K562 (cell line): ENCODE measurements around the gene LRRC19.

ENCODE experiments used
- BHLHE40 ChIP-seq: IDR thresholded peaks from 2 replicates; pipeline ENCODE4 v1.6.1; 2011; ENCODE audit warnings: low read length, improper control_type of control experiment
- GATAD2B ChIP-seq: fragments of 450-650 bp; IDR thresholded peaks from 2 replicates; pipeline ENCODE4 v1.6.1; 2017; ENCODE audit warnings: mild to moderate bottlenecking, borderline replicate concordance
- MTA3 ChIP-seq: fragments of 450-650 bp; formaldehyde crosslinking; IDR thresholded peaks from 2 replicates; pipeline ENCODE4 v1.6.1; 2017; ENCODE audit warnings: mild to moderate bottlenecking, borderline replicate concordance
- MYC ChIP-seq, 2 experiments: fragments of 250-450 bp in 1 of 2; sonication (Bioruptor Pico) in 1 of 2; IDR thresholded peaks; 2 replicates each; pipeline versions ENCODE4 v1.5.1 to v1.6.1; 2012 to 2021; ENCODE audit warnings: low read depth in 2 of 2, borderline replicate concordance in 1 of 2, improper control_type of control experiment in 1 of 2, low read length in 1 of 2, mild to moderate bottlenecking in 1 of 2, moderate library complexity in 1 of 2
- POLR2A ChIP-seq: fragments of 450-650 bp; conservative IDR thresholded peaks from 2 replicates; pipeline ENCODE4 v1.6.1; 2016
- SAP30 ChIP-seq: fragments of 200-600 bp; sonication (generic); IDR thresholded peaks from 2 replicates; pipeline ENCODE4 v1.6.1; 2012; ENCODE audit warnings: borderline replicate concordance, low read depth, mild to moderate bottlenecking, moderate library complexity, low read length, control low read depth, inconsistent platforms; ENCODE audit not compliant: insufficient read depth, poor library complexity, severe bottlenecking
- YY1 ChIP-seq, 3 experiments: IDR thresholded peaks; 2 replicates each; pipeline ENCODE4 v1.6.1; 2011; ENCODE audit warnings: low read length in 2 of 3, mild to moderate bottlenecking in 2 of 3, moderate library complexity in 2 of 3, borderline replicate concordance in 1 of 3, control low read depth in 1 of 3, low read depth in 1 of 3; ENCODE audit not compliant: insufficient read depth in 3 of 3, insufficient replicate concordance in 2 of 3, control insufficient read depth in 1 of 3, insufficient read length in 1 of 3; ENCODE audit errors: extremely low read depth in 1 of 3
- ZNF274 ChIP-seq: IDR thresholded peaks from 2 replicates; pipeline ENCODE4 v1.6.1; 2011; ENCODE audit warnings: low read depth, mild to moderate bottlenecking, low read length, moderate library complexity, borderline replicate concordance
- TF ChIP-seq, protein P1 (sequence below): sonication (generic); formaldehyde crosslinking; IDR thresholded peaks from 2 replicates; pipeline ENCODE4 v1.9.0; 2022; ENCODE audit warnings: mild to moderate bottlenecking, missing genetic modification reagents
- TF ChIP-seq, protein P2 (sequence below): sonication (generic); formaldehyde crosslinking; IDR thresholded peaks from 2 replicates; pipeline ENCODE4 v1.9.0; 2022; ENCODE audit warnings: mild to moderate bottlenecking, missing genetic modification reagents

DNA sequence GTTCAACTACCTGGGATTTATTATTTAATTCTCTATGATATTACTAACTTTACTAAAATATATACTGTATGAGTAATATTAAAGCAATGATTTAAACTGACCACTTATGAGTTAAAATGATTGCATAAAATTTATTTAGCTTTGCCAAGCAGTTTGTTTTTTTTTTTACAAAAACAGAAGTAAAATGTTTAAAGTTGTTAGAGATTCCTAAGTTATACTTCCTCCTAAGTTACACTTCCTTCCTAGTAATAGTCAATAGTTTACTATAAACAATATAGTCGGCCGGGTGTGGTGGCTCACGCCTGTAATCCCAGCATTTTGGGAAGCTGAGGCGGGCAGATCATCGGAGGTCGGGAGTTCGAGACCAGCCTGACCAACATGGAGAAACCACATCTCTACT is 23.7 kb upstream of the LRRC19 start:
- TF ChIP-seq SAP30 (no peak), ZNF274 (no peak), GATAD2B (no peak), POLR2A (no peak), MTA3 (no peak), BHLHE40 (no peak), YY1 (IDR thresholded peaks at IDR 0.05; ENCODE audit: borderline replicate concordance in 1 of 3, control insufficient read depth in 1 of 3, extremely low read depth in 1 of 3, insufficient read depth in 3 of 3, insufficient read length in 1 of 3, insufficient replicate concordance in 2 of 3, low read depth in 1 of 3, low read length in 2 of 3) (no peak), MYC (IDR thresholded peaks at IDR 0.05; ENCODE audit: low read depth, low read length) (no peak), MYC (CRISPR knock-in tag; IDR thresholded peaks at IDR 0.05; ENCODE audit: borderline replicate concordance, low read depth) (no peak)
- TF ChIP-seq, protein P1, sequence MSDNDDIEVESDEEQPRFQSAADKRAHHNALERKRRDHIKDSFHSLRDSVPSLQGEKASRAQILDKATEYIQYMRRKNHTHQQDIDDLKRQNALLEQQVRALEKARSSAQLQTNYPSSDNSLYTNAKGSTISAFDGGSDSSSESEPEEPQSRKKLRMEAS (CRISPR knock-in tag) = no peak
- TF ChIP-seq, protein P2, sequence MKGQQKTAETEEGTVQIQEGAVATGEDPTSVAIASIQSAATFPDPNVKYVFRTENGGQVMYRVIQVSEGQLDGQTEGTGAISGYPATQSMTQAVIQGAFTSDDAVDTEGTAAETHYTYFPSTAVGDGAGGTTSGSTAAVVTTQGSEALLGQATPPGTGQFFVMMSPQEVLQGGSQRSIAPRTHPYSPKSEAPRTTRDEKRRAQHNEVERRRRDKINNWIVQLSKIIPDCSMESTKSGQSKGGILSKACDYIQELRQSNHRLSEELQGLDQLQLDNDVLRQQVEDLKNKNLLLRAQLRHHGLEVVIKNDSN (CRISPR knock-in tag) = no peak
